Glomerular endothelial cell (primary cell): ENCODE measurements around the gene MKNK1. TPM values are rescaled to one million over a fixed set of nuclear protein-coding genes. Genes with fewer than 3 reads are reported as not detected.
A peak's percentile ranks its signal among the peaks of the same experiment; 100 is the strongest.
"Not testable (repeated sequence)": the region's sequence is repeated elsewhere in the genome, so short reads cannot be mapped to it uniquely, and the experiment has no call there.

ENCODE experiments used
- DNase-seq: peaks from one replicate; pipeline ENCODE4 v3.0.0-alpha.2; 2011; ENCODE audit warnings: low read depth, low spot score; ENCODE audit errors: extremely low read depth
- total RNA-seq: library from RNA; depleted of rRNA; stranded (reverse); fragments of >200 nt; gene quantifications from 2 replicates; pipeline ENCODE4 v1.2.3, GENCODE V29; 2015

The MKNK1 gene
- total RNA-seq = 23.0 and 25.4 TPM in 2 replicates

GRCh38 chr1:46603858-46604549, at the start of gene MKNK1:
TSS of gene MKNK1 (minus strand) at chr1:46604268. CDS start at chr1:46583327, 20,941 bp downstream.
- peak; percentile 47 for DNase-seq

- DNase-seq = no peak
Observed at GRCh38 chr1:46653405-46653958, 49.4 kb upstream of the MKNK1 start.

- DNase-seq = no peak
Observed at GRCh38 chr1:46652321-46653100, 48.4 kb upstream of the MKNK1 start.

GRCh38 chr1:46651152-46651551, 47.1 kb upstream of the MKNK1 start:
- not testable (repeated sequence) for DNase-seq

- no peak for DNase-seq
Observed at GRCh38 chr1:46650491-46650890, 46.4 kb upstream of the MKNK1 start.

GRCh38 chr1:46649764-46650163, 45.7 kb upstream of the MKNK1 start:
- DNase-seq = no peak

GRCh38 chr1:46647611-46648010, 43.5 kb upstream of the MKNK1 start:
- no peak for DNase-seq

- DNase-seq = no peak
Observed at GRCh38 chr1:46646844-46647243, 42.8 kb upstream of the MKNK1 start.

- no peak for DNase-seq
Observed at GRCh38 chr1:46646331-46646730, 42.3 kb upstream of the MKNK1 start.

- no peak for DNase-seq
Observed at GRCh38 chr1:46645815-46646214, 41.7 kb upstream of the MKNK1 start.

GRCh38 chr1:46643368-46643775, 39.3 kb upstream of the MKNK1 start:
- peak; percentile 18 for DNase-seq

- no peak for DNase-seq
Observed at GRCh38 chr1:46642115-46642680, 38.1 kb upstream of the MKNK1 start.

GRCh38 chr1:46639547-46639946, 35.5 kb upstream of the MKNK1 start:
- no peak for DNase-seq

- no peak for DNase-seq
Observed at GRCh38 chr1:46638921-46639320, 34.9 kb upstream of the MKNK1 start.

GRCh38 chr1:46637444-46638083, 33.5 kb upstream of the MKNK1 start:
- no peak for DNase-seq

GRCh38 chr1:46635205-46635604, 31.1 kb upstream of the MKNK1 start:
- DNase-seq = no peak

GRCh38 chr1:46630719-46631118, 26.7 kb upstream of the MKNK1 start:
- no peak for DNase-seq

- DNase-seq = no peak
Observed at GRCh38 chr1:46623743-46624644, 19.9 kb upstream of the MKNK1 start.

- DNase-seq = no peak
Observed at GRCh38 chr1:46622344-46622743, 18.3 kb upstream of the MKNK1 start.

- DNase-seq = no peak
Observed at GRCh38 chr1:46621930-46622329, 17.9 kb upstream of the MKNK1 start.
